NT2/D1 (cell line): ENCODE data around the gene FCER1G.

Experiments
- SUZ12 ChIP-seq: IDR thresholded peaks from 2 replicates; pipeline ENCODE4 v1.6.1; 2011; ENCODE audit not compliant: insufficient read length, insufficient read depth; ENCODE audit errors: extremely low read depth
- YY1 ChIP-seq: IDR thresholded peaks from 2 replicates; pipeline ENCODE4 v1.6.1; 2011; ENCODE audit not compliant: insufficient read length, insufficient read depth
- ZNF274 ChIP-seq: IDR thresholded peaks from 2 replicates; pipeline ENCODE4 v1.6.1; 2011; ENCODE audit warnings: mild to moderate bottlenecking, low read depth, low read length

- TF ChIP-seq ZNF274 (no peak), YY1 (no peak), SUZ12 (no peak)
Observed at GRCh38 chr1:161172349-161172748, 42.7 kb upstream of the FCER1G start.
